Right forelimb (tissue), 1 donor: Measurements from ENCODE around the gene ZNF578.
"Not testable (repeated sequence)": the region's sequence is repeated elsewhere in the genome, so short reads cannot be mapped to it uniquely, and the experiment has no call there.

Experiments used
- DNase-seq: peaks from one replicate; pipeline ENCODE4 v3.0.0-alpha.2; 2018

ZNF578 gene

GRCh38 chr19:52518646-52519045, 65.3 kb downstream of the ZNF578 start:
- no peak for DNase-seq

- DNase-seq = not testable (repeated sequence)
Observed at GRCh38 chr19:52519175-52519574, 65.8 kb downstream of the ZNF578 start.

GRCh38 chr19:52520013-52520412, 66.7 kb downstream of the ZNF578 start:
- no peak for DNase-seq

- DNase-seq = no peak
Observed at GRCh38 chr19:52522551-52522950, 69.2 kb downstream of the ZNF578 start.

GRCh38 chr19:52524086-52524485, 70.7 kb downstream of the ZNF578 start:
- DNase-seq = no peak

GRCh38 chr19:52527134-52527955, 74.0 kb downstream of the ZNF578 start, which contains the start of gene ZNF808:
Gene ZNF808 (plus strand): TSS chr19:52527668. CDS start chr19:52543285, 15,617 bp downstream.
- DNase-seq = peak; percentile 98

GRCh38 chr19:52527956-52528351, 74.6 kb downstream of the ZNF578 start:
- no peak for DNase-seq

GRCh38 chr19:52532480-52532879, 79.1 kb downstream of the ZNF578 start:
- no peak for DNase-seq

GRCh38 chr19:52533901-52534300, 80.5 kb downstream of the ZNF578 start:
- DNase-seq = no peak

- not testable (repeated sequence) for DNase-seq
Observed at GRCh38 chr19:52535385-52535770, 82.0 kb downstream of the ZNF578 start.

GRCh38 chr19:52535771-52536447, 82.6 kb downstream of the ZNF578 start:
- DNase-seq = peak; percentile 88

- peak; percentile 44 for DNase-seq
Observed at GRCh38 chr19:52536448-52536800, 83.1 kb downstream of the ZNF578 start.

- not testable (repeated sequence) for DNase-seq
Observed at GRCh38 chr19:52538815-52539214, 85.5 kb downstream of the ZNF578 start.

GRCh38 chr19:52541176-52541575, 87.8 kb downstream of the ZNF578 start:
- DNase-seq = not testable (repeated sequence)

GRCh38 chr19:52541608-52542007, 88.3 kb downstream of the ZNF578 start:
- no peak for DNase-seq

GRCh38 chr19:52542541-52542940, 89.2 kb downstream of the ZNF578 start:
- not testable (repeated sequence) for DNase-seq

- DNase-seq = no peak
Observed at GRCh38 chr19:52542984-52543664, 89.8 kb downstream of the ZNF578 start.

GRCh38 chr19:52554216-52554971, 101.0 kb downstream of the ZNF578 start:
- DNase-seq = no peak

- DNase-seq = no peak
Observed at GRCh38 chr19:52557231-52557995, 104.1 kb downstream of the ZNF578 start.

GRCh38 chr19:52558732-52559445, 105.5 kb downstream of the ZNF578 start:
- not testable (repeated sequence) for DNase-seq

- DNase-seq = not testable (repeated sequence)
Observed at GRCh38 chr19:52561611-52562010, 108.3 kb downstream of the ZNF578 start.
